Transverse colon (tissue), 4 donors: ENCODE measurements around the gene TMUB2.

Source experiments
- POLR2A ChIP-seq: fragments of 450-650 bp; IDR thresholded peaks from one replicate; pipeline ENCODE4 v1.6.1; 2016; ENCODE audit warnings: antibody characterized with exemption, mild to moderate bottlenecking, moderate library complexity
- POLR2AphosphoS5 ChIP-seq, 3 donors: sonication (generic); formaldehyde crosslinking; IDR thresholded peaks; one replicate each; pipeline ENCODE4 v1.6.1; 2016; ENCODE audit warnings: antibody characterized with exemption in 3 of 3
- TF ChIP-seq, protein P1 (sequence below), 5 experiments: fragments of 200-600 bp in 3 of 5; fragments of 450-650 bp in 2 of 5; sonication (generic) in 3 of 5; IDR thresholded peaks; 1 replicate in 2 of 5; 2 replicates in 3 of 5; pipeline ENCODE4 v1.5.1; 2016 to 2017; ENCODE audit warnings: antibody characterized with exemption in 5 of 5, inconsistent platforms in 3 of 5, mild to moderate bottlenecking in 2 of 5, moderate library complexity in 1 of 5

- TF ChIP-seq, protein P1, sequence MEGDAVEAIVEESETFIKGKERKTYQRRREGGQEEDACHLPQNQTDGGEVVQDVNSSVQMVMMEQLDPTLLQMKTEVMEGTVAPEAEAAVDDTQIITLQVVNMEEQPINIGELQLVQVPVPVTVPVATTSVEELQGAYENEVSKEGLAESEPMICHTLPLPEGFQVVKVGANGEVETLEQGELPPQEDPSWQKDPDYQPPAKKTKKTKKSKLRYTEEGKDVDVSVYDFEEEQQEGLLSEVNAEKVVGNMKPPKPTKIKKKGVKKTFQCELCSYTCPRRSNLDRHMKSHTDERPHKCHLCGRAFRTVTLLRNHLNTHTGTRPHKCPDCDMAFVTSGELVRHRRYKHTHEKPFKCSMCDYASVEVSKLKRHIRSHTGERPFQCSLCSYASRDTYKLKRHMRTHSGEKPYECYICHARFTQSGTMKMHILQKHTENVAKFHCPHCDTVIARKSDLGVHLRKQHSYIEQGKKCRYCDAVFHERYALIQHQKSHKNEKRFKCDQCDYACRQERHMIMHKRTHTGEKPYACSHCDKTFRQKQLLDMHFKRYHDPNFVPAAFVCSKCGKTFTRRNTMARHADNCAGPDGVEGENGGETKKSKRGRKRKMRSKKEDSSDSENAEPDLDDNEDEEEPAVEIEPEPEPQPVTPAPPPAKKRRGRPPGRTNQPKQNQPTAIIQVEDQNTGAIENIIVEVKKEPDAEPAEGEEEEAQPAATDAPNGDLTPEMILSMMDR (IDR thresholded peaks at IDR 0.05), result no peak
- peak; percentile 12 for TF ChIP-seq POLR2A
- TF ChIP-seq POLR2AphosphoS5 (IDR thresholded peaks at IDR 0.05), result no peak
Observed at GRCh38 chr17:44205962-44206824, 19.4 kb downstream of the TMUB2 start.
